A673 (cell line): Measurements from ENCODE around the gene ZEB2.

ENCODE experiments used
- CTCF ChIP-seq: fragments of 300-800, 200-600 bp; sonication (generic); conservative IDR thresholded peaks from 2 replicates; pipeline ENCODE4 v1.5.1; 2017; ENCODE audit warnings: low read depth, mild to moderate bottlenecking, antibody characterized with exemption, low read length, moderate library complexity, mixed read lengths
- EZH2 ChIP-seq: fragments of 200-600 bp; sonication (generic); IDR thresholded peaks from 2 replicates; pipeline ENCODE4 v1.6.1; 2017; ENCODE audit warnings: borderline replicate concordance, low read depth, mild to moderate bottlenecking, mixed read lengths, antibody characterized with exemption, low read length; ENCODE audit not compliant: poor library complexity, severe bottlenecking

- TF ChIP-seq CTCF (no peak), EZH2 (no peak)
Observed at GRCh38 chr2:144334551-144334950, 185.4 kb downstream of the ZEB2 start.
